IPS DF 4.7 (cell line): Measurements from ENCODE around the gene ADGRB3.

Experiments used
- DNase-seq: peaks from one replicate; pipeline ENCODE4 v3.0.0-alpha.2; 2013; ENCODE audit warnings: low spot score; ENCODE audit errors: extremely low read depth

Gene ADGRB3

GRCh38 chr6:68701159-68701558, 66.1 kb downstream of the ADGRB3 start:
- no peak for DNase-seq

GRCh38 chr6:68704485-68704884, 69.4 kb downstream of the ADGRB3 start:
- no peak for DNase-seq

- no peak for DNase-seq
Observed at GRCh38 chr6:68709091-68709490, 74.0 kb downstream of the ADGRB3 start.

GRCh38 chr6:68709882-68710281, 74.8 kb downstream of the ADGRB3 start:
- no peak for DNase-seq

GRCh38 chr6:68710496-68710895, 75.4 kb downstream of the ADGRB3 start:
- no peak for DNase-seq

- no peak for DNase-seq
Observed at GRCh38 chr6:68710916-68711315, 75.8 kb downstream of the ADGRB3 start.

GRCh38 chr6:68711386-68712000, 76.4 kb downstream of the ADGRB3 start:
- no peak for DNase-seq

- DNase-seq = no peak
Observed at GRCh38 chr6:68716620-68717019, 81.5 kb downstream of the ADGRB3 start.

- no peak for DNase-seq
Observed at GRCh38 chr6:68718385-68719073, 83.4 kb downstream of the ADGRB3 start.

- no peak for DNase-seq
Observed at GRCh38 chr6:68719761-68720160, 84.7 kb downstream of the ADGRB3 start.

GRCh38 chr6:68722891-68723527, 87.9 kb downstream of the ADGRB3 start:
- no peak for DNase-seq

- DNase-seq = no peak
Observed at GRCh38 chr6:68724060-68724459, 89.0 kb downstream of the ADGRB3 start.

GRCh38 chr6:68726337-68726736, 91.3 kb downstream of the ADGRB3 start:
- DNase-seq = no peak

- no peak for DNase-seq
Observed at GRCh38 chr6:68726992-68727391, 91.9 kb downstream of the ADGRB3 start.

GRCh38 chr6:68727699-68728098, 92.6 kb downstream of the ADGRB3 start:
- no peak for DNase-seq

- no peak for DNase-seq
Observed at GRCh38 chr6:68728159-68728979, 93.3 kb downstream of the ADGRB3 start.

- DNase-seq = no peak
Observed at GRCh38 chr6:68729377-68729903, 94.4 kb downstream of the ADGRB3 start.

GRCh38 chr6:68730291-68731054, 95.4 kb downstream of the ADGRB3 start:
- no peak for DNase-seq

GRCh38 chr6:68732423-68732822, 97.3 kb downstream of the ADGRB3 start:
- DNase-seq = no peak

GRCh38 chr6:68735866-68736265, 100.8 kb downstream of the ADGRB3 start:
- no peak for DNase-seq

GRCh38 chr6:68737061-68737460, 102.0 kb downstream of the ADGRB3 start:
- no peak for DNase-seq
